Measurements from ENCODE around the gene CD28. TPM values are rescaled to one million over a fixed set of nuclear protein-coding genes. Genes with fewer than 3 reads are reported as not detected.

Gene CD28
- polyA plus RNA-seq, 2 of the 4 experiments (the other 2 are of a cell fraction) = not detected

- TF ChIP-seq EHMT2 (IDR thresholded peaks at IDR 0.05; ENCODE audit: low read depth) (no peak), CEBPB (IDR thresholded peaks at IDR 0.05) (no peak), ZFP36 (IDR thresholded peaks at IDR 0.05; ENCODE audit: borderline replicate concordance, partially characterized antibody) (no peak), GATA3 (IDR thresholded peaks at IDR 0.05; ENCODE audit: borderline replicate concordance) (no peak), SMC3 (IDR thresholded peaks at IDR 0.05) (no peak)
- TF ChIP-seq, protein P1, sequence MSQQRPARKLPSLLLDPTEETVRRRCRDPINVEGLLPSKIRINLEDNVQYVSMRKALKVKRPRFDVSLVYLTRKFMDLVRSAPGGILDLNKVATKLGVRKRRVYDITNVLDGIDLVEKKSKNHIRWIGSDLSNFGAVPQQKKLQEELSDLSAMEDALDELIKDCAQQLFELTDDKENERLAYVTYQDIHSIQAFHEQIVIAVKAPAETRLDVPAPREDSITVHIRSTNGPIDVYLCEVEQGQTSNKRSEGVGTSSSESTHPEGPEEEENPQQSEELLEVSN (IDR thresholded peaks at IDR 0.05; ENCODE audit: borderline replicate concordance, low read depth) = no peak
Measured at GRCh38 chr2:203730883-203731282, 24.4 kb downstream of the CD28 start (continued).

- ATAC-seq (no peak), FAIRE-seq (no peak), DNase-seq (ENCODE audit: low read depth in 1 of 2, low spot score in 1 of 2) (no peak)
- Histone ChIP-seq H3K4me2 (no peak overlapping the region), H3K9me3 (no peaks in the 10 kb centered on the region), H3K27ac (no peak overlapping the region), H3K4me3 (no peak overlapping the region), H3K4me1 (no peaks in the 10 kb centered on the region)
- ChIA-PET CTCF (interaction anchor here (1.3 to 2.5 kb wide), 2 partner anchors 11 to 15 kb away, joined by 4 to 7 read pairs; no protein-coding TSS in a partner anchor), POLR2A (no interaction called here)
- WGBS (ENCODE audit: missing lambda C conversion rate) = 58% methylated on average over 6 of the region's 6 CpGs
- TF ChIP-seq NR3C1 (IDR thresholded peaks at IDR 0.05) (no peak), BHLHE40 (IDR thresholded peaks at IDR 0.05; ENCODE audit: low read depth, low read length) (no peak), JUN (IDR thresholded peaks at IDR 0.05) (no peak)
- TF ChIP-seq, protein P2, sequence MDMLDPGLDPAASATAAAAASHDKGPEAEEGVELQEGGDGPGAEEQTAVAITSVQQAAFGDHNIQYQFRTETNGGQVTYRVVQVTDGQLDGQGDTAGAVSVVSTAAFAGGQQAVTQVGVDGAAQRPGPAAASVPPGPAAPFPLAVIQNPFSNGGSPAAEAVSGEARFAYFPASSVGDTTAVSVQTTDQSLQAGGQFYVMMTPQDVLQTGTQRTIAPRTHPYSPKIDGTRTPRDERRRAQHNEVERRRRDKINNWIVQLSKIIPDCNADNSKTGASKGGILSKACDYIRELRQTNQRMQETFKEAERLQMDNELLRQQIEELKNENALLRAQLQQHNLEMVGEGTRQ (IDR thresholded peaks at IDR 0.05) = no peak
Measured at GRCh38 chr2:203732092-203732952, 25.9 kb downstream of the CD28 start.

- ChIA-PET POLR2A (no interaction called here), CTCF (interaction anchor here (2.5 kb wide), 1 partner anchor 12 kb away, joined by 7 read pairs; no protein-coding TSS in a partner anchor)
- Histone ChIP-seq H3K27ac (no peak overlapping the region), H3K4me1 (no peaks in the 10 kb centered on the region), H3K4me2 (no peak overlapping the region), H3K4me3 (no peak overlapping the region), H3K9me3 (no peaks in the 10 kb centered on the region)
- ATAC-seq (no peak), FAIRE-seq (no peak), DNase-seq (ENCODE audit: low read depth in 1 of 2, low spot score in 1 of 2) (no peak)
- TF ChIP-seq TP53 (CRISPR knock-in tag; IDR thresholded peaks at IDR 0.05) = no peak
- TF ChIP-seq, protein P3, sequence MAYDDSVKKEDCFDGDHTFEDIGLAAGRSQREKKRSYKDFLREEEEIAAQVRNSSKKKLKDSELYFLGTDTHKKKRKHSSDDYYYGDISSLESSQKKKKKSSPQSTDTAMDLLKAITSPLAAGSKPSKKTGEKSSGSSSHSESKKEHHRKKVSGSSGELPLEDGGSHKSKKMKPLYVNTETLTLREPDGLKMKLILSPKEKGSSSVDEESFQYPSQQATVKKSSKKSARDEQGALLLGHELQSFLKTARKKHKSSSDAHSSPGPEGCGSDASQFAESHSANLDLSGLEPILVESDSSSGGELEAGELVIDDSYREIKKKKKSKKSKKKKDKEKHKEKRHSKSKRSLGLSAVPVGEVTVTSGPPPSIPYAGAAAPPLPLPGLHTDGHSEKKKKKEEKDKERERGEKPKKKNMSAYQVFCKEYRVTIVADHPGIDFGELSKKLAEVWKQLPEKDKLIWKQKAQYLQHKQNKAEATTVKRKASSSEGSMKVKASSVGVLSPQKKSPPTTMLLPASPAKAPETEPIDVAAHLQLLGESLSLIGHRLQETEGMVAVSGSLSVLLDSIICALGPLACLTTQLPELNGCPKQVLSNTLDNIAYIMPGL (CRISPR knock-in tag; IDR thresholded peaks at IDR 0.05; ENCODE audit: borderline replicate concordance) = no peak
- TF ChIP-seq RARB (CRISPR knock-in tag; IDR thresholded peaks at IDR 0.05) = no peak
- no peak for TF ChIP-seq HEYL (CRISPR knock-in tag; IDR thresholded peaks at IDR 0.05)
- no peak for TF ChIP-seq CEBPB (IDR thresholded peaks at IDR 0.05)
- TF ChIP-seq NPAS2 (CRISPR knock-in tag; IDR thresholded peaks at IDR 0.05; ENCODE audit: borderline replicate concordance) = no peak
- no peak for TF ChIP-seq JUN (IDR thresholded peaks at IDR 0.05)
- TF ChIP-seq KDM5A (IDR thresholded peaks at IDR 0.05) = no peak
- no peak for TF ChIP-seq EHF (CRISPR knock-in tag; IDR thresholded peaks at IDR 0.05)
- no peak for TF ChIP-seq FOSB (CRISPR knock-in tag; IDR thresholded peaks at IDR 0.05)
- TF ChIP-seq, protein P4, sequence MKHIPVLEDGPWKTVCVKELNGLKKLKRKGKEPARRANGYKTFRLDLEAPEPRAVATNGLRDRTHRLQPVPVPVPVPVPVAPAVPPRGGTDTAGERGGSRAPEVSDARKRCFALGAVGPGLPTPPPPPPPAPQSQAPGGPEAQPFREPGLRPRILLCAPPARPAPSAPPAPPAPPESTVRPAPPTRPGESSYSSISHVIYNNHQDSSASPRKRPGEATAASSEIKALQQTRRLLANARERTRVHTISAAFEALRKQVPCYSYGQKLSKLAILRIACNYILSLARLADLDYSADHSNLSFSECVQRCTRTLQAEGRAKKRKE (CRISPR knock-in tag; IDR thresholded peaks at IDR 0.05; ENCODE audit: low read depth) = no peak
- no peak for TF ChIP-seq RAD21 (conservative IDR thresholded peaks at IDR 0.05 in 1 of 2, IDR thresholded peaks at IDR 0.05 in 1 of 2)
- no peak for TF ChIP-seq CBX2 (IDR thresholded peaks at IDR 0.05; ENCODE audit: borderline replicate concordance, low read depth)
- WGBS (ENCODE audit: missing lambda C conversion rate) = 35% methylated on average over 3 of the region's 3 CpGs
Measured at GRCh38 chr2:203732953-203733510, 26.6 kb downstream of the CD28 start.
